WTC11 (cell line): Measurements from ENCODE around the gene UBL7.

Experiments used
- E2F1 ChIP-seq: sonication (generic); formaldehyde crosslinking; IDR thresholded peaks from 2 replicates; pipeline ENCODE4 v1.8.0; 2022; ENCODE audit warnings: mild to moderate bottlenecking, missing genetic modification reagents
- FOXK1 ChIP-seq: sonication (generic); formaldehyde crosslinking; IDR thresholded peaks from 2 replicates; pipeline ENCODE4 v1.8.0; 2022; ENCODE audit warnings: mild to moderate bottlenecking, moderate library complexity, missing genetic modification reagents
- NFYB ChIP-seq: sonication (generic); formaldehyde crosslinking; conservative IDR thresholded peaks from 2 replicates; pipeline ENCODE4 v1.8.0; 2022; ENCODE audit warnings: low read depth, missing genetic modification reagents
- RORB ChIP-seq: fragments of 250-450 bp; sonication (Bioruptor Pico); IDR thresholded peaks from 2 replicates; pipeline ENCODE4 v1.9.0; 2021; ENCODE audit warnings: mild to moderate bottlenecking
- TEAD4 ChIP-seq: sonication (generic); formaldehyde crosslinking; IDR thresholded peaks from 2 replicates; pipeline ENCODE4 v1.8.0; 2022; ENCODE audit warnings: mild to moderate bottlenecking, missing genetic modification reagents
- ZNF416 ChIP-seq: fragments of 250-450 bp; sonication (Bioruptor Pico); IDR thresholded peaks from 2 replicates; pipeline ENCODE4 v1.9.0; 2021; ENCODE audit warnings: mild to moderate bottlenecking, inconsistent platforms
- ZNF423 ChIP-seq: fragments of 250-450 bp; sonication (Bioruptor Pico); IDR thresholded peaks from 2 replicates; pipeline ENCODE4 v2.1.2; 2022; ENCODE audit warnings: mild to moderate bottlenecking, moderate library complexity
- TF ChIP-seq, protein P1 (sequence below): fragments of 200-600 bp; IDR thresholded peaks from 2 replicates; pipeline ENCODE4 v1.8.0; 2022; ENCODE audit warnings: antibody characterized with exemption
- TF ChIP-seq, protein P2 (sequence below): sonication (generic); formaldehyde crosslinking; IDR thresholded peaks from 2 replicates; pipeline ENCODE4 v1.8.0; 2022; ENCODE audit warnings: mild to moderate bottlenecking, missing genetic modification reagents
- TF ChIP-seq, protein P3 (sequence below): sonication (generic); formaldehyde crosslinking; IDR thresholded peaks from 2 replicates; pipeline ENCODE4 v1.8.1; 2023; ENCODE audit warnings: mild to moderate bottlenecking, moderate library complexity, missing genetic modification reagents

GRCh38 chr15:74499366-74499765, 38.4 kb upstream of the UBL7 start:
- TF ChIP-seq NFYB (CRISPR knock-in tag) (no peak), RORB (CRISPR knock-in tag) (no peak), E2F1 (CRISPR knock-in tag) (no peak), TEAD4 (CRISPR knock-in tag) (no peak), ZNF416 (CRISPR knock-in tag) (no peak), FOXK1 (CRISPR knock-in tag) (no peak), ZNF423 (CRISPR knock-in tag) (no peak)
- TF ChIP-seq, protein P1, sequence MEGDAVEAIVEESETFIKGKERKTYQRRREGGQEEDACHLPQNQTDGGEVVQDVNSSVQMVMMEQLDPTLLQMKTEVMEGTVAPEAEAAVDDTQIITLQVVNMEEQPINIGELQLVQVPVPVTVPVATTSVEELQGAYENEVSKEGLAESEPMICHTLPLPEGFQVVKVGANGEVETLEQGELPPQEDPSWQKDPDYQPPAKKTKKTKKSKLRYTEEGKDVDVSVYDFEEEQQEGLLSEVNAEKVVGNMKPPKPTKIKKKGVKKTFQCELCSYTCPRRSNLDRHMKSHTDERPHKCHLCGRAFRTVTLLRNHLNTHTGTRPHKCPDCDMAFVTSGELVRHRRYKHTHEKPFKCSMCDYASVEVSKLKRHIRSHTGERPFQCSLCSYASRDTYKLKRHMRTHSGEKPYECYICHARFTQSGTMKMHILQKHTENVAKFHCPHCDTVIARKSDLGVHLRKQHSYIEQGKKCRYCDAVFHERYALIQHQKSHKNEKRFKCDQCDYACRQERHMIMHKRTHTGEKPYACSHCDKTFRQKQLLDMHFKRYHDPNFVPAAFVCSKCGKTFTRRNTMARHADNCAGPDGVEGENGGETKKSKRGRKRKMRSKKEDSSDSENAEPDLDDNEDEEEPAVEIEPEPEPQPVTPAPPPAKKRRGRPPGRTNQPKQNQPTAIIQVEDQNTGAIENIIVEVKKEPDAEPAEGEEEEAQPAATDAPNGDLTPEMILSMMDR: no peak
- TF ChIP-seq, protein P2, sequence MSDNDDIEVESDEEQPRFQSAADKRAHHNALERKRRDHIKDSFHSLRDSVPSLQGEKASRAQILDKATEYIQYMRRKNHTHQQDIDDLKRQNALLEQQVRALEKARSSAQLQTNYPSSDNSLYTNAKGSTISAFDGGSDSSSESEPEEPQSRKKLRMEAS: no peak
- TF ChIP-seq, protein P3, sequence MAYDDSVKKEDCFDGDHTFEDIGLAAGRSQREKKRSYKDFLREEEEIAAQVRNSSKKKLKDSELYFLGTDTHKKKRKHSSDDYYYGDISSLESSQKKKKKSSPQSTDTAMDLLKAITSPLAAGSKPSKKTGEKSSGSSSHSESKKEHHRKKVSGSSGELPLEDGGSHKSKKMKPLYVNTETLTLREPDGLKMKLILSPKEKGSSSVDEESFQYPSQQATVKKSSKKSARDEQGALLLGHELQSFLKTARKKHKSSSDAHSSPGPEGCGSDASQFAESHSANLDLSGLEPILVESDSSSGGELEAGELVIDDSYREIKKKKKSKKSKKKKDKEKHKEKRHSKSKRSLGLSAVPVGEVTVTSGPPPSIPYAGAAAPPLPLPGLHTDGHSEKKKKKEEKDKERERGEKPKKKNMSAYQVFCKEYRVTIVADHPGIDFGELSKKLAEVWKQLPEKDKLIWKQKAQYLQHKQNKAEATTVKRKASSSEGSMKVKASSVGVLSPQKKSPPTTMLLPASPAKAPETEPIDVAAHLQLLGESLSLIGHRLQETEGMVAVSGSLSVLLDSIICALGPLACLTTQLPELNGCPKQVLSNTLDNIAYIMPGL: no peak
